Measurements from ENCODE around the gene MYMX. TPM values are rescaled to one million over a fixed set of nuclear protein-coding genes. Genes with fewer than 3 reads are reported as not detected.

The MYMX gene
- total RNA-seq, 3 donors from 2014 or later, result 0.39 TPM; not detected in 2

GRCh38 chr6:44265722-44266233, 49.1 kb downstream of the MYMX start:
- ATAC-seq, result no peak
- Histone ChIP-seq H3K4me3 (no peak overlapping the region), H3K36me3 (ENCODE audit: low read depth) (no peaks in the 10 kb centered on the region), H3K9me3 (no peaks in the 10 kb centered on the region), H3K4me1 (ENCODE audit: low read depth) (peaks cover 17% of the 10 kb centered on the region)
- DNase-seq, result no peak
- no peak for TF ChIP-seq CTCF (IDR thresholded peaks at IDR 0.05)
- intact Hi-C loops (cut with DNase I, micrococcal nuclease), result loop anchor here (5.0 kb wide), 1 partner anchor 72 kb away; no protein-coding TSS in a partner anchor

GRCh38 chr6:44266347-44266746, 49.6 kb downstream of the MYMX start:
- ATAC-seq (no peak), DNase-seq (no peak)
- H3K4me1 ChIP-seq (ENCODE audit: low read depth), result peaks cover 17% of the 10 kb centered on the region
- intact Hi-C loops (cut with DNase I, micrococcal nuclease), result loop anchor here (5.0 kb wide), 1 partner anchor 71 kb away; no protein-coding TSS in a partner anchor
- no peak for TF ChIP-seq CTCF (IDR thresholded peaks at IDR 0.05)
- H3K4me3 ChIP-seq, result no peak overlapping the region
- no peaks in the 10 kb centered on the region for H3K36me3 ChIP-seq (ENCODE audit: low read depth)
- no peaks in the 10 kb centered on the region for H3K9me3 ChIP-seq

- H3K36me3 ChIP-seq (ENCODE audit: low read depth), result no peaks in the 10 kb centered on the region
- DNase-seq, result no peak
- intact Hi-C loops (cut with DNase I, micrococcal nuclease), result loop anchor here (5.0 kb wide), 1 partner anchor 70 kb away; no protein-coding TSS in a partner anchor
- no peak overlapping the region for H3K4me3 ChIP-seq
- H3K4me1 ChIP-seq (ENCODE audit: low read depth), result peaks cover 17% of the 10 kb centered on the region
- H3K9me3 ChIP-seq, result no peaks in the 10 kb centered on the region
- no peak for TF ChIP-seq CTCF (IDR thresholded peaks at IDR 0.05)
- ATAC-seq, result no peak
Measured at GRCh38 chr6:44267252-44267651, 50.5 kb downstream of the MYMX start.

Other genes with a start within 250 kb of the MYMX start
- gene MRPL14, start 89.5 kb upstream of the MYMX start, total RNA-seq, result 10 to 100 TPM; 41.0 to 57.2 (median 56.8) TPM
- 100 to 1,000 TPM in 1 of 3 donors, 10 to 100 TPM in 2; 57.0 to 108 (median 79.6) TPM for gene TMEM63B, start 89.4 kb upstream of the MYMX start, total RNA-seq
- gene CAPN11, start 58.1 kb upstream of the MYMX start, total RNA-seq, result 1 to 10 TPM in 2 of 3 donors, under 1 TPM in 1; 0.35 to 1.2 (median 1.1) TPM
- gene SLC29A1, start 6.7 kb downstream of the MYMX start, total RNA-seq, result 100 to 1,000 TPM in 1 of 3 donors, 10 to 100 TPM in 2; 12.9 to 140 (median 14.8) TPM
- 100 to 1,000 TPM; 322 to 593 (median 399) TPM for gene HSP90AB1, start 30.2 kb downstream of the MYMX start, total RNA-seq
- gene SLC35B2, start 40.6 kb downstream of the MYMX start, total RNA-seq, result 10 to 100 TPM; 24.9 to 38.0 (median 31.6) TPM
- 10 to 100 TPM in 2 of 3 donors, 1 to 10 TPM in 1; 8.7 to 13.4 (median 10.8) TPM for gene NFKBIE, start 48.6 kb downstream of the MYMX start, total RNA-seq
- gene TMEM151B, start 53.5 kb downstream of the MYMX start, total RNA-seq, result 1 to 10 TPM in 1 of 3 donors, under 1 TPM in 2; 0.17 to 1.4 (median 0.31) TPM
- 10 to 100 TPM; 12.5 to 21.1 (median 15.9) TPM for gene AARS2, start 96.4 kb downstream of the MYMX start, total RNA-seq
- not detected for gene SPATS1, start 125.7 kb downstream of the MYMX start, total RNA-seq
- gene CDC5L, start 170.8 kb downstream of the MYMX start, total RNA-seq, result 10 to 100 TPM; 16.9 to 20.7 (median 17.8) TPM

All from mucosa of descending colon (tissue), 3 donors.